Vagina (tissue), 2 donors: Measurements from ENCODE around the gene ESPNL.

Experiments used
- CTCF ChIP-seq, 3 experiments: fragments of 450-650 bp in 2 of 3; fragments of 200-600 bp in 1 of 3; sonication (generic) in 1 of 3; IDR thresholded peaks; one replicate each; pipeline ENCODE4 v1.5.1; 2017 to 2019; ENCODE audit warnings: antibody characterized with exemption in 3 of 3, mild to moderate bottlenecking in 2 of 3, moderate library complexity in 2 of 3
- POLR2A ChIP-seq, 2 donors: fragments of 450-650 bp; IDR thresholded peaks; one replicate each; pipeline ENCODE4 v1.6.1; 2017; ENCODE audit warnings: antibody characterized with exemption in 2 of 2, mild to moderate bottlenecking in 2 of 2, moderate library complexity in 2 of 2

GRCh38 chr2:238164906-238165287, 64.8 kb downstream of the ESPNL start:
- TF ChIP-seq POLR2A (IDR thresholded peaks at IDR 0.05), result no peak
- no peak for TF ChIP-seq CTCF (IDR thresholded peaks at IDR 0.05)
